HepG2 (cell line): ENCODE data around the gene PLLP. TPM values are rescaled to one million over a fixed set of nuclear protein-coding genes. Genes with fewer than 3 reads are reported as not detected.

Experiments
- ATF6 ChIP-seq: sonication (generic); formaldehyde crosslinking; conservative IDR thresholded peaks from 2 replicates; pipeline ENCODE4 v1.4.0; 2020; ENCODE audit warnings: missing genetic modification reagents
- ATF7 ChIP-seq, 2 experiments: fragments of 450-650 bp in 1 of 2; sonication (generic) in 1 of 2; formaldehyde crosslinking in 1 of 2; IDR thresholded peaks; 2 replicates each; pipeline versions ENCODE4 v1.4.0 to v1.6.1; 2016 to 2020; ENCODE audit warnings: antibody characterized with exemption in 1 of 2, mild to moderate bottlenecking in 1 of 2, missing genetic modification reagents in 1 of 2
- CBX2 ChIP-seq, 2 experiments: fragments of 200-600 bp in 1 of 2; sonication (generic); formaldehyde crosslinking in 1 of 2; IDR thresholded peaks; 2 replicates each; pipeline versions ENCODE4 v1.7.0 to v1.8.1; 2018 to 2022; ENCODE audit warnings: low read depth in 2 of 2, low read length in 1 of 2, mild to moderate bottlenecking in 1 of 2, missing genetic modification reagents in 1 of 2
- CENPBD1 ChIP-seq: sonication (generic); formaldehyde crosslinking; IDR thresholded peaks from 2 replicates; pipeline ENCODE4 v1.8.0; 2022; ENCODE audit warnings: missing genetic modification reagents, low read depth, mild to moderate bottlenecking, borderline replicate concordance
- E2F1 ChIP-seq: sonication (generic); formaldehyde crosslinking; IDR thresholded peaks from 2 replicates; pipeline ENCODE4 v1.5.0; 2020; ENCODE audit warnings: missing genetic modification reagents
- ELF4 ChIP-seq: sonication (generic); formaldehyde crosslinking; IDR thresholded peaks from 2 replicates; pipeline ENCODE4 v1.5.0; 2020; ENCODE audit warnings: missing genetic modification reagents, mild to moderate bottlenecking, moderate library complexity, borderline replicate concordance
- FOXP1 ChIP-seq, 2 experiments: fragments of 450-650 bp in 1 of 2; IDR thresholded peaks; 2 replicates each; pipeline ENCODE4 v1.6.1; 2017 to 2018; ENCODE audit warnings: antibody characterized with exemption in 1 of 2
- HHEX ChIP-seq: IDR thresholded peaks from 2 replicates; pipeline ENCODE4 v1.6.1; 2016; ENCODE audit warnings: control low read depth
- HIVEP1 ChIP-seq: sonication (generic); formaldehyde crosslinking; IDR thresholded peaks from 2 replicates; pipeline ENCODE4 v1.4.0; 2020; ENCODE audit warnings: mild to moderate bottlenecking, missing genetic modification reagents
- IRF1 ChIP-seq: sonication (generic); formaldehyde crosslinking; IDR thresholded peaks from 2 replicates; pipeline ENCODE4 v1.4.0; 2020; ENCODE audit warnings: low read depth, mild to moderate bottlenecking, missing genetic modification reagents
- KAT2B ChIP-seq: fragments of 150-350 bp; IDR thresholded peaks from 2 replicates; pipeline ENCODE4 v1.6.1; 2014; ENCODE audit warnings: low read depth, low read length, borderline replicate concordance
- KDM2A ChIP-seq: sonication (generic); formaldehyde crosslinking; IDR thresholded peaks from 2 replicates; pipeline ENCODE4 v1.4.0; 2020; ENCODE audit warnings: low read depth, missing genetic modification reagents, borderline replicate concordance
- NR2F1 ChIP-seq, 2 experiments: fragments of 450-650 bp in 1 of 2; formaldehyde crosslinking in 1 of 2; IDR thresholded peaks; 2 replicates each; pipeline versions ENCODE4 v1.5.0 to v1.6.1; 2016 to 2020; ENCODE audit warnings: mild to moderate bottlenecking in 1 of 2, missing compliant biosample characterization in 1 of 2, missing genetic modification reagents in 1 of 2, moderate library complexity in 1 of 2
- PHF20 ChIP-seq: sonication (generic); formaldehyde crosslinking; IDR thresholded peaks from 2 replicates; pipeline ENCODE4 v1.5.0; 2020; ENCODE audit warnings: mild to moderate bottlenecking, missing genetic modification reagents
- RORA ChIP-seq: sonication (generic); formaldehyde crosslinking; IDR thresholded peaks from 2 replicates; pipeline ENCODE4 v1.5.0; 2020; ENCODE audit warnings: mild to moderate bottlenecking, missing genetic modification reagents, moderate library complexity
- STAT5B ChIP-seq: sonication (generic); formaldehyde crosslinking; IDR thresholded peaks from 2 replicates; pipeline ENCODE4 v1.4.0; 2020; ENCODE audit warnings: missing genetic modification reagents
- TBL1XR1 ChIP-seq: fragments of 150-350 bp; IDR thresholded peaks from 2 replicates; pipeline ENCODE4 v1.6.1; 2014; ENCODE audit warnings: borderline replicate concordance, low read length; ENCODE audit not compliant: partially characterized antibody
- TEAD2 ChIP-seq: sonication (generic); formaldehyde crosslinking; IDR thresholded peaks from 2 replicates; pipeline ENCODE4 v1.9.0; 2021; ENCODE audit warnings: missing genetic modification reagents
- ZEB1 ChIP-seq: IDR thresholded peaks from 2 replicates; pipeline ENCODE4 v1.6.1; 2012; ENCODE audit warnings: mild to moderate bottlenecking, low read depth, inconsistent platforms; ENCODE audit not compliant: insufficient replicate concordance
- ZKSCAN8 ChIP-seq: IDR thresholded peaks from 2 replicates; pipeline ENCODE4 v1.6.1; 2016; ENCODE audit warnings: borderline replicate concordance, missing genetic modification reagents, missing compliant biosample characterization
- ZNF354B ChIP-seq: sonication (generic); formaldehyde crosslinking; IDR thresholded peaks from 2 replicates; pipeline ENCODE4 v1.8.0; 2022; ENCODE audit warnings: mild to moderate bottlenecking, missing genetic modification reagents
- ZNF441 ChIP-seq: sonication (generic); formaldehyde crosslinking; IDR thresholded peaks from 2 replicates; pipeline ENCODE4 v1.7.0; 2021; ENCODE audit warnings: missing genetic modification reagents, borderline replicate concordance
- ZNF564 ChIP-seq: sonication (generic); formaldehyde crosslinking; IDR thresholded peaks from 2 replicates; pipeline ENCODE4 v1.8.1; 2023; ENCODE audit warnings: mild to moderate bottlenecking, missing genetic modification reagents
- ZNF569 ChIP-seq: sonication (generic); formaldehyde crosslinking; IDR thresholded peaks from 2 replicates; pipeline ENCODE4 v1.5.0; 2020; ENCODE audit warnings: mild to moderate bottlenecking, missing genetic modification reagents, moderate library complexity, borderline replicate concordance
- ZNF761 ChIP-seq: sonication (generic); formaldehyde crosslinking; conservative IDR thresholded peaks from 2 replicates; pipeline ENCODE4 v1.4.0; 2020; ENCODE audit warnings: mild to moderate bottlenecking, missing genetic modification reagents
- polyA plus RNA-seq, 8 experiments: library from polyadenylated mRNA; depleted of rRNA in 3 of 8; stranded (reverse) in 7 of 8; unstranded in 1 of 8; fragments of >200 nt; fragmentation: Illumina TruSeq in 4 of 8; extraction: Trizol in 4 of 8; gene quantifications; 2 replicates each; pipeline versions ENCODE4 v1.2.1 to v1.2.3, GENCODE V29; 2011 to 2016; ENCODE audit warnings: low read depth in 4 of 8, missing spikeins in 1 of 8, mixed read lengths in 1 of 8; ENCODE audit not compliant: insufficient read depth in 1 of 8
- total RNA-seq, 5 experiments: library from RNA; depleted of rRNA; stranded (reverse); fragments of >200 nt; fragmentation: Illumina TruSeq; extraction: Trizol; gene quantifications; 2 replicates each; pipeline ENCODE4 v1.2.3, GENCODE V29; 2016; ENCODE audit warnings: low read depth in 1 of 5

PLLP gene
- total and polyA plus RNA-seq, 2 of the 13 experiments (the other 11 are each of a cell fraction or from before 2014, with no cell fraction given), result 60.6 to 127 TPM

- TF ChIP-seq ATF7 (IDR thresholded peaks at IDR 0.05) (no peak), ATF7 (CRISPR knock-in tag; IDR thresholded peaks at IDR 0.05) (peak; percentile 80; the same call in 1 of the 2 replicates), ZEB1 (peak; percentile 10), ZNF569 (CRISPR knock-in tag) (peak; percentile 86; the same call in 1 of the 2 replicates), KAT2B (no peak), PHF20 (CRISPR knock-in tag) (no peak), STAT5B (CRISPR knock-in tag) (no peak), IRF1 (no peak), ZNF564 (CRISPR knock-in tag) (peak; percentile 95), KDM2A (CRISPR knock-in tag) (peak; percentile 90), TBL1XR1 (no peak), ZNF441 (peak; percentile 90), E2F1 (peak; percentile 74), TEAD2 (peak; percentile 89; the same call in 1 of the 2 replicates), ELF4 (CRISPR knock-in tag) (peak; percentile 65; the same call in 1 of the 2 replicates), HIVEP1 (no peak; the same call in 1 of the 2 replicates), CENPBD1 (CRISPR knock-in tag) (no peak), ZNF354B (CRISPR knock-in tag) (0 out of 2 replicates have a peak, but pooled peaks have one; percentile 59), ZNF761 (peak; percentile 75; the same call in 1 of the 2 replicates), RORA (CRISPR knock-in tag) (no peak), HHEX (no peak), FOXP1 (IDR thresholded peaks at IDR 0.05) (no peak), FOXP1 (CRISPR knock-in tag; IDR thresholded peaks at IDR 0.05) (no peak), NR2F1 (CRISPR knock-in tag; IDR thresholded peaks at IDR 0.05) (no peak), ATF6 (CRISPR knock-in tag) (0 out of 2 replicates have a peak, but pooled peaks have one; percentile 60), CBX2 (IDR thresholded peaks at IDR 0.05; ENCODE audit: low read depth, low read length) (no peak), CBX2 (CRISPR knock-in tag; IDR thresholded peaks at IDR 0.05; ENCODE audit: low read depth) (peak; percentile 88), ZKSCAN8 (no peak; the same call in 1 of the 2 replicates)
These were observed at the start of gene PLLP (continued) for GRCh38 chr16:57284209-57284951.
